Hepatic stellate cell (primary cell): ENCODE measurements around the gene AP4B1.
"Not testable (repeated sequence)": the region's sequence is repeated elsewhere in the genome, so short reads cannot be mapped to it uniquely, and the experiment has no call there.

ENCODE experiments used
- DNase-seq: peaks from one replicate; pipeline ENCODE4 v3.0.0; 2011; ENCODE audit warnings: low spot score

AP4B1 gene

DNA sequence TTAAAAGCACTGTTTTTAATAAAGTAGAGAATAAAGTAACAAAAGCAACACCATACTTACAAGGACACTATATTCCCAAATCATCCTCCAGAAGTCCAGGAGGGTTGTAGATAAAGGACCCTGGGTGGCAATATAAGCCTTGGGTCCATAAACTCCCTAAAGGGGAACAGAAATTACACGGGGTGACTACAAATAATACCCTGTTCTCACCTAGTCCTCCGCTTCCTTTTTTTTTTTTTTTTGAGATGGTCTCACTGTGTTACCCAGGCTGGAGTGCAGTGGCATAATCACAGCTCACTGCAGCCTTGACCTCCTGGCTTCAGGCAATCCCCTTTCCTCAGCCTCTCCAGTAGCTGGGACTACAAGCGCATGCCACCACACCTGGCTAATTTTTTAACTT is 46.2 kb downstream of the AP4B1 start:
- no peak for DNase-seq

DNA sequence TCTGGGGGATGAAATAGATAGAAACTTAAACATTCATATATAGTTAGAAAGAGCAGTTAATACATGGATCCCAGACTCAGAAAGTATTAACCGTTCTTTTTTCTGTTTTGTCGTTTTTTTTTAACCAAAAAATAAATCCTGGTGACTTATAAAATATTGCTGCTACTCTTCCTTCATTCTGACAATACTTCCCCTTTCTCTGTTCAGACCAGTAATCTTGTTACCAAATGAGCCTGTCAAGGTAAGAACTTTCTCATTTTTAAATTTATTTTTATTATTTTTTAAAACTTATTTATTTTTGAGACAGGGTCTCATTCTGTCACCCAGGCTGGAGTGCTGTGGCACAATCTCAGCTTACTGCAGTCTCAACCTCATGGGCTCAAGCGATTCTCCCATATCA is 46.8 kb downstream of the AP4B1 start:
- no peak for DNase-seq

DNA sequence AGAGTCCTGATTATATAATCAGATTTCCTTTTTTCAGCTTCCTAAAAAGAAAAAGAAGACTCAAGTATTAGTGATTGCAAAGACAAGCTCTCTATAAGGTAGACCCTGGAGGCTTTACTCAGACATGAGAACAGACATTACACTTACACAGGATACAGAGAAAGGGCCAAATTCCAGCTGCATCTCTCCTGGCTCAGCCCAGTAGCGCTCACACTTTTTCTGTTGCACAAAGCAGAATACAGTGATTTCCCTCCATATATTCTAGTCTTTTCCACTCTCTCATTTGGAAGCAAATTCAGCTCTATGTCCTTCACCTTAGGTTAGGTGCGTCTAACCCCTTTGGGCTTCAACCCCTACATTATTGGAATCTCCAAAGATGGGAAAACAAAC is 48.2 kb downstream of the AP4B1 start:
- DNase-seq: no peak

DNA sequence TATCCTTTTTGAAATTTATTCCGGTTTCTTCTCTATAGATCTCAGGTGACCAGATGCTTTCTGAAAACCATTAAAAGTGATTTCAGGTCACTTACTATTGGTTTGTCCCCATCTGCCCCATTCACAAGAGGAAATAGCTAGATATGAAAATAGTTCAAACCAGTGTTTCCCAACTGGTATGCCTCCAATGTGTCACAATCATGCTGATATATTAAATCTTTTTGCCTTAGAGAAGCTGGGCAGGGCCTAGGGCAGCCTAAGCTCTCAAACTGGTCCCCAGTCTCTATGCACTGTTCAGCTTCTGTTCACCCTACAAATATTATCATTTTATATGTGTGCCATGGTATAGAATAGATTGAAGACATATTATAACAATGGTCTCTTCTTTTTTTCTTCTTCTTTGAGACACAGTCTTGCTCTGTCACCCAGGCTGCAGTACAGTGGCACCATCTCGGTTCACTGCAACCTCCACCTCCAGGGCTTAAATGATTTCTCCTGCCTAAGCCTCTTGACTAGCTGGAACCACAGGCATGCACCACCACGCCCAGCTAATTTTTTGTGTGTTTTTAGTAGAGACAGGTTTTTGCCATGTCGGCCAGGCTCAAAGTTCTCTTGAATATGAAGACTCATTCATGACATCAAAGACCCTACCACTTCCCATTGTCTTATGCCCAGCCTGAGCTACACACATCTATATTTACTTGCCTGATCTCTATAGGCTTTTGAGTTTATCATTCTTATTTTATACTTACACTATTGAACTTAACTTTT is 48.8 kb downstream of the AP4B1 start:
- no peak for DNase-seq

DNA sequence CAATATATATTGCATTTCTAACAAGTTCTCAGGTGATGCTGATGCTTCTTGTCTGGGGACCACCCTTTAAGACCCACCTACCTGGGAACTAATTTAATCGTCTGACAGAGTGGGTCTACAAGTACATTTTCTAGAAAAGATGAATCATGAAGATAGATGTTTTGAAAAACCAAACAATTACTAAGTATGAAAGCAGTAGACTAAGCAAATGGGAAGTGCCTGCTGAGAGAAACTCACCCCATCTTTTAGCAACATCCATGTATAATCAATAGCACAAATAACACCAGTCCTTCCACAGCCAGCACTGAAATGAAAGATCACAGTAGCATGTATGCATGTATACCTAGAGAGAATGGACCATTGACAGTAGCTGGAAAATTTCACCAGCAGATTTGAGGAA is 50.4 kb downstream of the AP4B1 start:
- DNase-seq: no peak

DNA sequence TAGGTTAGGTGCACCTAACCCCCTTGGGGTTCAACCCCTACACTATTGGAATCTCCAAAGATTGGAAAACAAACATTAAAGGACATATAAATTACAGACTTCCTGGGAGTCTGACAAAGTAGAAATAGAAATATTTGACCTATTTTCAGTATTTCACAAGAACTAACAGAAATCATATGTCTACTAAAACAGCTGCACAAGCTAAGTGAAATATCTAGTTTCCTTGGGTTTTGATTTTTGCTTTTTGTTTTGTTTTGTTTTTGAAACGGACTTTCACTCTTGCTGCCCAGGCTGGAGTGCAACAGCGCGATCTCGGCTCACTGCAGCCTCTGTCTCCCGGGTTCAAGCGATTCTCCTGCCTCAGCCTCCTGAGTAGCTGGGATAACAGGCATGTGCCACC is 51.9 kb downstream of the AP4B1 start:
- not testable (repeated sequence) for DNase-seq

DNA sequence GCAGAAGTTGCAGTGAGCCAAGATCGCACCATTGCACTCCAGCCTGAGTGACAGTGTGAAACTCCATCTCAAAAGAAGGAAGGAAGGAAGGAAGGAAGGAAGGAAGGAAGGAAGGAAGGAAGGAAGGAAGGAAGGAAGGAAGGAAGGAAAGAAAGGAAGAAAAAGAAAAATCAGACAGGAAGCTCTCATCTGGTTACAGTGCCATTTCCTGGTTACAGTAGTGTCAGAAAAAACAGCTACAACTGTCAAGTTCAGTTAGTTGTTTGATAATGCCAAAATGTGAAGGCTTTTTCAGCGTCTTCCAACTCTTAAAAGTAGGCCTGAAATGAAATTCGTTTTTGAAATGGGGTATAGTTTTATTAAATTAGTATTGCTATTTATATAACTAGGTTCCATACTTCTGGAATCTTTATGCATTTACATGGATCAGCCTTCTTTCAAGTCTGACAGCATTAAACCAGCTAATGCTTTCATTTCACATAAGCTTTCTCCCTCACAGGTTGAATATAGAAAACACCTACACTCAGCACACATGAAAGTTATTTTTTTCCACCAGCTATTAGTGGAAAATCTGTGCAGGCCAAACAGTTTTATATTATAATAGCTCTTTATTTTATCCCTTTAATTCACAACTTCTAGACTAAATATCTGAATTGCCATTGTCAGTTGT is 54.3 kb downstream of the AP4B1 start:
- no peak for DNase-seq

DNA sequence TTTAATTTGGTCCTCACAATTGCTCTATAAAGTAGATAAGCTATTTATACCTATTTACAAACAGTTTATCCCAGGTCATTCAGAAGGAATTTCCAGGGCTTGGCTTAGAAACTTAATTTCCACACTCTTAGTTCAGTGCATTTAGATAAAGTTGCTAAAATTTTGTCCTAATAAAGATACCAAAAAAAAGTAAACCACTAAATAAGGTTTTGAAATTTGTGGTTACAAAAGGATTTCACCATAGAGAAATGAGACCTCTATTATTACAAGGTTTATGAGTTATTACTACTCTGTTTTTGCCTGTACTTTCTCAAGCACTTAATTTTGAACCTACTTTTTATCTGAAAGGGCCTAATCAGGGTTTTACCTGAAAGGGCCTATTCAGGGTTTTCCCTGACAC is 55.5 kb downstream of the AP4B1 start:
- no peak for DNase-seq

DNA sequence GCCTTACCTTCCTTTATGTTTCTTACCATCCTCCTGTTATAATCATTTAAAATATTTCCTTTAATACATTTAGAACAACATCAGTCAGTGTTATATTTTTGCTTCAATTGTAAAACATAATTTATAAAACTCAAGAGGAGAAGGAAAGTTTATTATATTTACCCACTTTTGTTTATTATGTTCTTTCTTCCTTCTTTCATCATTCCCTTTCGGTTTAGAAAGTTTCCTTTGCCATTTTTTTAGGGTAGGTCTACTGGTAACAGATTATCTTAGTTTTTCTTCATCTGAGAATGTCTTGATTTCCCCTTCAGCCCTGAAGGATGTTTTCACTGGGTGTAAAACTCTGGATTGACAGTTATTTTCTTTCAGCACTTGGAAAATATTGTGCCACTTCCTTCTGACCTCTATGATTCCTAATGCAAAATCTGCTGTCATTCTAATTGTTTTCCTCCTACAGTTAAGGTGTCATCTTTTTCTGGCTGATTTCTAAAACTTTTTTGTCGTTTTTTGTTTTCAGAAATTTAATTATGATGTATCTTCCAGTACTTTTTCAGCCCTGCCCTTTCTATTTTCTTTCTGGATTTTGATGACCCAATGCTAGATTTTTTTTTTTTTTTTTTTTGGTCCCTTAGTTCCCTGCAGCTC is 58.1 kb downstream of the AP4B1 start:
- DNase-seq: no peak
